HG02852 (cell line): Measurements from ENCODE around the gene JMJD1C.
A peak's percentile ranks its signal among the peaks of the same experiment; 100 is the strongest.
"Not testable (repeated sequence)": the region's sequence is repeated elsewhere in the genome, so short reads cannot be mapped to it uniquely, and the experiment has no call there.

Experiments used
- ATAC-seq: cut with Tn5 transposase; IDR thresholded peaks from one replicate; pipeline ENCODE4 v1.9.1; 2021; ENCODE audit warnings: mild to moderate bottlenecking, moderate library complexity; ENCODE audit not compliant: unreplicated experiment

The JMJD1C gene

GRCh38 chr10:63412304-63412703, 53.5 kb downstream of the JMJD1C start:
- no peak for ATAC-seq

- ATAC-seq = no peak
These were observed 55.1 kb downstream of the JMJD1C start for GRCh38 chr10:63410633-63411032.

- no peak for ATAC-seq
These were observed 56.2 kb downstream of the JMJD1C start for GRCh38 chr10:63409465-63410027.

GRCh38 chr10:63407136-63407662, 58.6 kb downstream of the JMJD1C start:
- ATAC-seq = no peak

GRCh38 chr10:63396133-63396761, 69.5 kb downstream of the JMJD1C start:
- no peak for ATAC-seq

GRCh38 chr10:63393050-63393449, 72.7 kb downstream of the JMJD1C start:
- no peak for ATAC-seq

GRCh38 chr10:63392224-63392623, 73.6 kb downstream of the JMJD1C start:
- no peak for ATAC-seq

GRCh38 chr10:63391812-63392211, 74.0 kb downstream of the JMJD1C start:
- no peak for ATAC-seq

- ATAC-seq = no peak
These were observed 75.3 kb downstream of the JMJD1C start for GRCh38 chr10:63390521-63390920.

- ATAC-seq = no peak
These were observed 77.3 kb downstream of the JMJD1C start for GRCh38 chr10:63388421-63389031.

- ATAC-seq = no peak
These were observed 80.5 kb downstream of the JMJD1C start for GRCh38 chr10:63385254-63385653.

GRCh38 chr10:63384675-63385074, 81.1 kb downstream of the JMJD1C start:
- ATAC-seq = no peak

- ATAC-seq = no peak
These were observed 81.8 kb downstream of the JMJD1C start for GRCh38 chr10:63384001-63384400.

- no peak for ATAC-seq
These were observed 82.6 kb downstream of the JMJD1C start for GRCh38 chr10:63383141-63383540.

- ATAC-seq = no peak
These were observed 83.7 kb downstream of the JMJD1C start for GRCh38 chr10:63382066-63382465.

GRCh38 chr10:63377305-63377661, 88.5 kb downstream of the JMJD1C start:
- ATAC-seq = not testable (repeated sequence)

- ATAC-seq = peak; percentile 99
These were observed 89.0 kb downstream of the JMJD1C start for GRCh38 chr10:63376560-63377304.

- ATAC-seq = no peak
These were observed 89.9 kb downstream of the JMJD1C start for GRCh38 chr10:63375859-63376258.

GRCh38 chr10:63375458-63375857, 90.3 kb downstream of the JMJD1C start:
- no peak for ATAC-seq

- ATAC-seq = no peak
These were observed 90.8 kb downstream of the JMJD1C start for GRCh38 chr10:63374991-63375390.

GRCh38 chr10:63373176-63373575, 92.6 kb downstream of the JMJD1C start:
- no peak for ATAC-seq

GRCh38 chr10:63369711-63370110, 96.1 kb downstream of the JMJD1C start:
- no peak for ATAC-seq
